HUDEP-2 (cell line): Measurements from ENCODE around the gene SYT1.
"Not testable (repeated sequence)": the region's sequence is repeated elsewhere in the genome, so short reads cannot be mapped to it uniquely, and the experiment has no call there.

Source experiments
- DNase-seq, 76 experiments: peaks; one replicate each; lab custom pipeline; 2025; ENCODE audit not compliant: unreplicated experiment in 76 of 76; lab: John Stamatoyannopoulos, UW

Gene SYT1

DNA sequence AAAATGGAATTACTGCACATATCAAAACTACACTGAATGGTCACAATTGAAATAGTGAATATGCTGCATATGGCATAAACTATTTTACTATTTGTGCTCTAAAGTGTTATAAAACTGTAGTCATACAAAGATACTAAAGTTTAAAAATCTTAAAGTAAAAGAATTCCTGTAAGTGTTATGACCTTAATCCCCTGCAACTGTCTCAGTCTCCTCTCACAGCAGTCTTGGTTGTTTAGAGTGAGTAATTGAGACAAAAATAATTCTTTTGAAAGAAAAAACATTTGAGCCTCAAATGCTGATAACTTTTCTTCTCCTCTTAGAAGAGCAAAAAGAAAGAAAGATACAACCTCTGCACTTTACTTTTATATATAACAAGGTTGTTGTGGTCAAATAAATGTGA lies 99.9 kb downstream of the SYT1 start:
- no peak for DNase-seq

DNA sequence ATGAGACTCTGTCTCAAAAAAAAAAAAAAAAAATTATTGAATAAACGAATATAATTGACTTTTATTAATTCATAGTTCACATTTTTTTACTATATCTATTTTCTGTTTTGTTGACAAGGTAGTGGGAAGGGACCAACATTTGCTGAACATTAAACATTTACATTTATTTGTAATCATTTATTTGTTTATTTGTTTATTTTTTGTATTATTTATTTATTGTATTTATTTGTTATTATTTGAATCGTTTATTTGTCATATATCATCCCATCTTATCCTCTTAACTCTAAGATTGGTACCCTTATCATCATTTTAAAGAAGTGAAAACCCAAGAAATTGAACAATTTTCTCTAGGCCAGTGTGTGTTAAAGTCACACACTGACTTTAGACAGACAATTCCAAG lies 101.5 kb downstream of the SYT1 start:
- DNase-seq = no peak

DNA sequence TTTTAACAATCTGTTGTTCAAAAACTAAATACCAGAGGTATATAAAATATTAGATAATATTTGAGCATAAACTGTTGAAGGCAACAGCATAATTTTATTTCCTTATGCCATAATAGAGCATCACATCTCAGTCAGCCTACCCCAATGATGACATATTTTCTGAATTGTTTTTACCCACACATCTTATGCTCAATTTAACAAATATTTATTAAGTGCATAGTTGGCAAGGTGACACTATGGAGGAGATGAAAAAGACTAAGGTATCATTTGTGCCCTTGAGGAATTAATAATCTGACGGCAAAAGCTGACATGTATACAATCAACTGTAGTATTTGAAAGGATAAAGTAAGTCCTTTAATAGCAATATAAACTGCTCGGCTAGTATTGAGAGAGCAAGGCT lies 102.4 kb downstream of the SYT1 start:
- DNase-seq = no peak

DNA sequence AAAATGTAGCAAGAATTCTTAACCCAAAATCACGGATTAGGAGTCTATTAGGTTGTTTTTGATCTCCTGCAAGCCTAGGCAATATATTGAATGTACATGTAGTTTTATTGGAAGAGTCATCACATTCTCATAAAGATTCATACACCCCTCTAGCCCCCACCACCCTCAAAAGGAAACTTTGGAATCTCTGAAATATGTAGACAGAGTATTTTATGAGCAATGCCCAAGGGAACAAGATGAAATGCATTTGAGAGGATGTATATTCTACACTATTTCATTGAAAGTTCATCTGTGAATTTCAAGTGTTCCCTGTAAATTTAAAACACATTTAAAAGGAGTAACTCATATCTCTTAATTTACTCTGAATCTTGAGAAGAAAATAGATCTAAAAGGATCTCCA lies 103.7 kb downstream of the SYT1 start:
- no peak for DNase-seq

DNA sequence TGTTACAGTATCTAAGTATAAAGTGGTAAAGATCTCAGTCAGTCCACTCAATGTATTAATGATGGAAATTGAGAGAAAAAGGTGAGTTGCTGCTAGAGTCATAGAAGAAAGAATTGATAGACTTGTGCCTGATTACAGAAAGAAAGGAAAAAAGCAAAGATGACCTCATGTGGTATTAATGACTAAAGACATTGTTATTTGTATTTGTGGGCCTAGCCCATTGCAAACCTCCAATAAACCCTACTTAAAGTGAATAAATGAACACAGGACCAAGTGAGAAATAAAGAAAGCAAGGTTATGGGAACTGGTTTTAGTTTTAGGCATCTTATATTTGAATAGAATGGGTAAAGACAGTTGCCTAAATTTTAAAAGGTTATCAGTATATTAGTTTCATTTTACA lies 105.5 kb downstream of the SYT1 start:
- DNase-seq = no peak

DNA sequence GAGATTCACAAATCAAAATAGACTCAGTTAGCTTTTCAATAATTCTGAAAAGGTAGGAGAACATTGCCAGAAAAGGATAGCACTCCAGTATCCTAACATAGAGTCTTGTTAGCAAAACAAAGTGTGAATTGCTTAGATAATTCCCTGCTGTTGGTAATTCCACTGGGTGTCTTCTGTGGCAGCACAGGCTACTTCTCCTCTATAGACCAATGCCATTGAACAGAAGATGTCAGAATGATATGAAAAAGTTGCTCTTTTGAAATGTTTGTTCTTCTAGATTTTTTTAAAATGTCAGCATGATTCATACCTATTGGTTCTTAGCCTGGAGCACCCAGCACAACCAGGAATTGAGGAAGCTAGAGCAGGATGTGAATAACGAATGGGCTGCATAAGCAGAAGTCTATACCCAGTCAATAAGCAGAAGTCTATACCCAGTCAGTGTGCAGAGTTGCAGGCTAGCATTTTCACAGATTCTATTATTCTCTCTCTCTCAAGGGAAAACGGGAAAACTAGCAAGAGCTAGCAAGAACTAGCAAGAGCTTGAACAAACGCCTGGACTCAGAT lies 112.8 kb downstream of the SYT1 start:
- no peak for DNase-seq

DNA sequence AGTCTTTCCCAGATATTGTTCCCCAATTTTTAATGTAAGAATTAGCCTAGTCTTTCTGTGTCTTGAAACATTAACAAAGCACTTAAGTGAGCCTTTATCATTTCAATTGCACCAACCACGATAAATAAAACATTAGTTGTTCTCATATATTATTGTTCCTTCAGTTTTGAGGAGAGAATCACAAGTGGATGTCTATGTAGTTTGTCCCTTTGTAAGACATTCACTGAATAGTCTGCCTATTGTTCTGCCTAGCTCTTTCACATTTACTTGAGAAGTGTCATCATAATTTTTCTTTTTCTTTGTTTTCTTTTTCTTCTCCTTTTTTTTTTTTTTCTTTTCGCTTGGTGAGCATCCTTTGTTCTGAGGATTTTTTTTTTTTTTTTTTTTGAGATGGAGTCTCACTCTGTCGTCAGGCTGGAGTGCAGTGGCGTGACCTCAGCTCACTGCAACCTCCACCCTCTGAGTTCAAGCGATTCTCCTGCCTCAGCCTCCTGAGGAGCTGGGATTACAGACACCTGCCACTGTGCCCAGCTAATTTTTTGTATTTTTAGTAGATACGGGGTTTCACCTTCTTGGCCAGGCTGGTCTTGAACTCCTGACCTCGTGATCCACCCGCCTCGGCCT lies 129.7 kb downstream of the SYT1 start:
- no peak for DNase-seq

DNA sequence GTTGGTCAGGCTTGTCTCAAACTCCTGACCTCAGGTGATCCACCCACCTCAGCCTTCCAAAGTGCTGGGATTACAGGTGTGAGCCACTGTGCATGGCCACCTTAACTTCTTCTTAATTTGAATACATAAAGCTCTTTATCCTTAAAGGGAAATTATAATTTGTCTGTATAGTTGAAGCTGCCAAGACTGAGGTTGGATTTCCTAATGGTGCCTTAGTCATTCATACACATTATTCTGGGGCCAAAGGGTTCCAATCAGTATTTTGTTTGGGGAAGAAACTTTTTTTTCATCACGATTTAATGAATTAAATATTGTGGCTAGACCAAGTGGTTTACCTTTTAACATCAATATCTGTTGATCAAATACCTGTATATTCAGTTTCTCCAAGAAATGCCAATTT lies 135.9 kb downstream of the SYT1 start:
- no peak for DNase-seq

DNA sequence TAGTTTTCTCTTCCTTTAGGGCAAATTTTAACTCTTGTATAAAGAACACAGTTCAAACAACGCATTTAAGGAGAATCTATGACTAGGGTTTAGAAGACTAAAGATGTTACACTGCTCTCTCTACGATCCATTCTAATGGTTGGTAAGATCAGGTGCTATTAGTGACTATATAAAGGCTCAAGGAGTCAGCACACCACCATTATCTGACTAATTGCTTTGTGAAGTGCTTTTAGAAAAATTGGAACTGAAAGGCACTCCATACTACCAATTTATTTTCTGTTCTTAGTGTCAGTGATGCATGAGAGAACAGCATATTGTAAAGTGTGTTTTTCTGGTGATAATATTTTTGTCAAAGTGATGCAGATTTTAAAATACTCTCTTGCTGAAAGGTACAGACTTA lies 136.8 kb downstream of the SYT1 start:
- no peak for DNase-seq

DNA sequence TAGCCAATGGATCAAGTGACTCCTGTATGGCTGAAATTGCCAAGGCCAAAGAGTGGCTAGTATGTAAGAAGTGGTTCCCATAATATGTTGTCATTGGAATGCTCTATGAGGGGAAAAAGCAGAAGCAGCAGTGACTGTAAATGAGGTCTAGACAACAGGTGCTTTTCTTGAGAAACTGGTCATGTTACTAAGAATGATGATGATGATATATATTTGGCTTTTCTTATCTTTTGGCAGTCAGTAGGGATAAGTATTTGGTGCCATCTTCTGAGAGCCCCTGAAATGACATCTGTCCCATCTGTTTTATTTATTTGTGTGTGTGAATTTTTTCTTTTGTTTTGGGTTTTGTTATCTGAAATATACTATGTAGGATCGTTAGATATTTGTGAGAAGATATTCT lies 141.7 kb downstream of the SYT1 start:
- DNase-seq = no peak

DNA sequence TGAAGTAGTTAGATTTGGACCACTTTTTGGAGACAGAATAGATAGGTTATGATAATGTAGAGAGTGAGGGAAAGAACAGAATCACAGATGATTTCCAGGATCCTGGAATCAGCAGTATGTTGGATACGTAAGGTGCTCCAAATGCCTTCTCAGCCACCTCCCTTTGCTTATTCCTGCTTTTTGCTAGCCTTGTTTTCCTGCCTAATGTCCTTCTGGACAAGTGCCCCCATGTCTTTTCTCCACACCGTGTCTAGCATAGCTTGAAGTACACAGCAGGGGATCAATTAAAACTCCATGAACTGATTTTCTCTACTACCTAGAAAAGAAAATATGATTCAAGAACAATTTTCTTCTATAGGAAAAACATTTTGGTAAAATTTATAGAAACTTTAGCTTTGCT lies 144.0 kb downstream of the SYT1 start:
- DNase-seq = no peak

DNA sequence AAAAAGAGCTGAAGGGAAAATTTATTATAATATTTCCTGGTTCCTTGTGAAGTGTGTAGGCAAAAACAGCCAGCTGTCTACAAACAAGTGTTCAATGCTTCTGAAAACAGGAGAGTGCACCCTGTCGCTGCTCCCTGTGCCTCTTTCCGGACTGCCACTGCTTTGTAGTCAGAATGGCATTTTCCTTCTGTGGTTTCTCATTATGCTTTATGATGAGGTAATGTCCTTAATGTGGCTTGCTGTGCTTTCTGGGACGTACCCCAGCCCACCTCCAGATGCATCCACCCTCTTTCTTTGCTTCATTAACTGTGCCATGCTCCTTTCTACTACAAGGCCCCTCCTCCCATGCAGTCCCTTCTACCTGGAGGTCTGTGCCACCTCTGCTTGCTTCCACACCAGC lies 148.1 kb downstream of the SYT1 start:
- DNase-seq = no peak

DNA sequence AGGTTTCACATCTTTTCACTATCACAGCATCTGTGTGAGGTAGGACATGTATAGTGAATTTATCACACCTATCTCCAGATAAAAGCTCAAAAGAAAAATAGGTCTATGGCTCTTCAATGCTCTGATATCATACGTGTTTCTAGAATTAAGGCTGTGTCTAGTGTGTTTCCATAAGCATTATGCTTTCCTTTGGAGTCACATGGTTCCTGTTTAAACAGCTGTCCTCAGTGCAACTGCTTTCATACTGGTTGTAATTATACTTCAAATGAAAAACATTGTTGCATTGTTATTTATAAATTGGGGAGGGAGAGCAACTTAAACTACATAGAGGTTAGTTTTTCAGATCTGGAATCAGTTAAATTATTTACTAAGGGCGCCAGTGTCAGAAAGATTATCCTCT lies 151.6 kb downstream of the SYT1 start:
- DNase-seq = no peak

DNA sequence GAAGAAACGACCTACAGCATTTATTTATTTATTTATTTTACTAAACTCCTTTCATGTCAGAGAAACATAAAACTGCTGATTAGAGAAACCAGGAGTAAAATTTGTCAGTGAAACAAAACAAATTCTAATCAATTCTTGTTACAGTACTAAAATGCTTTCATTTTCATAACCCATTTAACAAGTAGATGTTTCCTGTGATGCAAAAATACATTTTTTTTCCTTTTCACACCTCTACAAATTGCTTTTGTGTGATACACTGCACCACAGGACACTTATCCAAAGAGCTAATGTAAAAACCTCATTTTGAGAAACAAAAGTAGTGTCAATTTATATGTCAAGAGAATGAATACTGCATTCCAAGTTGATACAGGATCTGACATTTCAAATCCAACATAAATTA lies 155.1 kb downstream of the SYT1 start:
- no peak for DNase-seq

DNA sequence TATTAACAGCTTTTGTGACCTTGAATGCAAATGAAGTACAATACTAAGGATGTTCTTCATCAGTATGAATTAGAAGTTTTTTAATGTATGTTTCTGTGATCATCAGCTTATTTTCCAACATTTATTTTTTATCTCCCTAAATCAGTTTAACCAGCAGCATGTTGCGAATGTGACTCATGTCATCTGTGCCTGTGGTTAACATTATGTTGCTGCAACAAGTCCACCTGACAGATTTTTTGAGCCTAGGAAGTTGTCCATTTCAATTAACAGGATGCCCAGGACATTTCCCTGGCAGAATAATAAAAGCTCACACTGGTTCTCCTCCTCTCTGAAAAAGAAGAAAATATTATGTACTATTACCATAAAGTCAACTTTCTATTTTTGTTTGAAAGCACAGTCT lies 155.5 kb downstream of the SYT1 start:
- no peak for DNase-seq

DNA sequence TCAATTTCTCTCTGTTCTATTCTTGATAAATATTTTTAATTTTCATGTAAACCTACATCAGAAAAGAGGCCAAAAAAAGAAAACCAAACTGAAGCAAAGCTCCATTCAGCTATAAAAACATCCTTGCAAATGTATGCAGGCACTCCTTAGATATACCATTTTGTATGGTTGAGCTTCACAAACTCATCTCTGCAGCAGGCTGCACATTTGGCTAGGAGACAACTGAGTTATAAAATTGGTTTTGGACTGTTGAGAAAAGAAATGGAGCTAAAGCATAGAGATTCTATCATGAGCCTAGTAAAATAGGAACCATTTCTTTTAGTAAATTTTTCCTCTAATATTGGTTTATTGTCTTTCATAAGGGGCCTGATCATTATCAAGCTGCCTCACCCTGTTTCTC lies 156.4 kb downstream of the SYT1 start:
- no peak for DNase-seq

DNA sequence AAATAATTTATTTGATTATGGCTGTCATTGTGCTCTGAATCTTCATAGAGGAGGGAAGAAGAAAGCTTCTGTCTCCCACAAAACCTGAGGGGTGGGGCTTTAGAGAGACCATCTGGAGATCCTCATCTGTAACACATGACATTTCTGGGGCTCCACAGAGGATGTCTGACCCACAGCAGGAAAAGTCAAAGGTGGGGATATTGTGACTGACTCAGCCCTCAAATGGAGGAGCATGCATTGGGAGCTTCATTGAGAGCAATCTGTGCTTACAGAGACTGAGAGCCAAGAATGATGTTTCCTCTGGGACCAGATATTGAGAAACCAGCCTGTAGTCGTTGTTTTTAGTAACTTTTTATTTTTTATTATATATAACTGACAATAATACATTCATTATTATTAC lies 158.7 kb downstream of the SYT1 start:
- DNase-seq = no peak

DNA sequence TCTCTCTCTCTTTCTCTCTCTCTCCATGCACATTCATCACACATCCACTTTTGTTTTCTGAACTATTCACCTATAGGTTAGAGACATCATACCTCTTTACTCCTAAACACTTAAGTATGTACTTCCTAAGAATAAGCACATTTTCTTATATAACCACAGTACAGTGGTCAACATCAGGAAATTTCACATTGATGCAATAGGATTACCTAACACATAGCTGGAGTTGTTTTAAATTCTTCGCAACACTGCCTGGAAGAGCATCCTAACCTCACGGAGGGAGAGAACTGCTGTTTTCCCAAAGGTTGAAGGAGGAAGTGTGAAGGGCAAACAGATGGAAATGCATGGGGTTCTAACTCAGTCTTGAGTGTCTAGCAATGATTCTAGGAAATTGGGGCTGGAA lies 159.2 kb downstream of the SYT1 start:
- no peak for DNase-seq

DNA sequence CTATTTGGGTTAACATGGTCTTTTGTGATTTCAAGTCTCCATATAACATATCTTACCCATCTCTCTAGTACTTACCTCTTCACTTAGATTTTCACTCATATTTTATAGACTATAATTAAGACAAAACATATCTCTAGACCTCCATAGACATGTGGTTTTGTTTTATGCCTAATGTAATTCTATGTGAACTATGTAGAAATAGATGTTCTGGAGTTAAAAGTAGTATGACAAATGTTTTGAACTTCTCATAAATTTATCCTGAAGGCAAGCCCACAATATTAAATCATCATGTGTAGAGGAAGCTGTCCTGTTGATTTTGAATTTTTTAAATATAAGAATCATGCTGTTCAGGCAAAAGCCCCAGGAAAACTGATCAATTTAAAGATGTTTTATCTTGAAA lies 169.2 kb downstream of the SYT1 start:
- DNase-seq = no peak

DNA sequence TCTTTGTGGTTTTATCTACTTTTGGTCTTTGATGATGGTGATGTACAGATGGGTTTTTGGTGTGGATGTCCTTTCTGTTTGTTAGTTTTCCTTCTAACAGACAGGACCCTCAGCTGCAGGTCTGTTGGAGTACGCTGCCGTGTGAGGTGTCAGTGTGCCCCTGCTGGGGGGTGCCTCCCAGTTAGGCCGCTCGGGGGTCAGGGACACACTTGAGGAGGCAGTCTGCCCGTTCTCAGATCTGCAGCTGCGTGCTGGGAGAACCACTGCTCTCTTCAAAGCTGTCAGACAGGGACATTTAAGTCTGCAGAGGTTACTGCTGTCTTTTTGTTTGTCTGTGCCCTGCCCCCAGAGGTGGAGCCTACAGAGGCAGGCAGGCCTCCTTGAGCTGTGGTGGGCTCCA lies 180.2 kb downstream of the SYT1 start:
- DNase-seq = not testable (repeated sequence)

DNA sequence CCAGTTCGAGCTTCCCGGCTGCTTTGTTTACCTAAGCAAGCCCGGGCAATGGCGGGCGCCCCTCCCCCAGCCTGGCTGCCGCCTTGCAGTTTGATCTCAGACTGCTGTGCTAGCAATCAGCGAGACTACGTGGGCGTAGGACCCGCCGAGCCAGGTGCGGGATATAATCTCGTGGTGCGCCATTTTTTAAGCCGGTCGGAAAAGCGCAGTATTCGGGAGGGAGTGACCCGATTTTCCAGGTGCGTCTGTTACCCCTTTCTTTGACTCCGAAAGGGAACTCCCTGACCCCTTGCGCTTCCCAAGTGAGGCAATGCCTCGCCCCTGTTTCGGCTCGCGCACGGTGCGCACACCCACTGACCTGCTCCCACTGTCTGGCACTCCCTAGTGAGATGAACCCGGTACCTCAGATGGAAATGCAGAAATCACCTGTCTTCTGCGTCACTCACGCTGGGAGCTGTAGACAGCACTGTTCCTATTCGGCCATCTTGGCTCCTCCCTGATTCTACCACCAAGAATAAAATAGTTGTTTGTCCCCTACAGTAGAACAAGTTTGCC lies 180.7 kb downstream of the SYT1 start:
- not testable (repeated sequence) for DNase-seq

DNA sequence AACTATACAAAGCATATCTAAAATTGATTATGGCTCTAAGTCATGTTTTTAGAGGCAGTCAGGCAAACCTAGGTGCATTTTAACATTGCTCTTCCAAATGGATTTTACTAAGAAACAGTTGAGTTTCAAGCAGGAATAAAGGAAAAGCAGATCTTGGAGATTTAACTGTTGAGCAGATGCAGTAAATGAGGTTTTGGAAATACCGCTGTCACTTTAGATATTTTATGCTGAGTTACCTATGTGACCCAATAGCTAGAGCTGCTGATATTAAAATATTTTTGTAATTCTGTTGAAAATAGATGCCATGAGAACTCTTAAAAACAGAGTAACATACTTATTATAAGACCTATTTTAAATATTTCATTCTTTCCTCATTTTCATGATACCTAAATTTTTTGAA lies 181.4 kb downstream of the SYT1 start:
- no peak for DNase-seq

DNA sequence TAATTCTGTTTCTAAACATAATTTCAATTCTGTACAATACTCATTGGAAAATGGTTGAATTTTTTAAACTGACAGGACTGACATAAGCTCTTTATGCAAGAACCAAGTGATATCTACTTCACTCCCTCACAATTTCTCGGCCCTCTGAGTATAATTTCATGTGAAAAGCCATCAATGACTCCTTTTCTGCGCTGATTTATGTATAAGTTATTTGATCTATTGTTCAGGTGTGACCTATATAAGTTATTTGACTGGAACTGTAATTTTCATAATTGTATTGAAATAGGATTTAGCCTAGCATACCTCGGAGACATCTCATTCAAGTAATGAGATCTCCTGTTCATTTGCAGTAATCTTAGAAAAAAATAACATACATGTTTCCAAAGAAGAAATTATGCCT lies 184.4 kb downstream of the SYT1 start:
- no peak for DNase-seq
